SK-N-SH (cell line): ENCODE results near the gene SPTSSB. TPM values are rescaled to one million over a fixed set of nuclear protein-coding genes. Genes with fewer than 3 reads are reported as not detected.

Source experiments
- CTCF ChIA-PET: fragments of 300-600, 350-600 bp; formaldehyde crosslinking; extraction: SDS; loops from one replicate; lab custom pipeline; 2021; lab: Yijun Ruan, JAX
- POLR2A ChIA-PET: fragments of 350-600 bp; sonication (Branson Sonifier 250); formaldehyde crosslinking; extraction: SDS; loops from one replicate; lab custom pipeline; 2020; ENCODE audit warnings: antibody characterized with exemption, inconsistent platforms; lab: Yijun Ruan, JAX
- DNase-seq: peaks from one replicate; pipeline ENCODE4 v3.0.0; 2012
- H2AFZ ChIP-seq: fragments of 200-600 bp; sonication (generic); 2 replicates; pipeline ENCODE4 v1.8.1; 2016; ENCODE audit warnings: antibody characterized with exemption, mild to moderate bottlenecking, low read depth
- H3F3A ChIP-seq: fragments of 200-600 bp; sonication (generic); replicated peaks from 2 replicates; pipeline ENCODE3; 2016; ENCODE audit warnings: antibody characterized with exemption, mild to moderate bottlenecking; ENCODE audit not compliant: insufficient read depth
- H3K27ac ChIP-seq, 2 experiments: fragments of 200-500 bp in 1 of 2; fragments of 200-600 bp in 1 of 2; sonication (Bioruptor generic) in 1 of 2; sonication (generic), shearing (Covaris generic) in 1 of 2; 2 replicates each; pipeline versions ENCODE4 v1.5.1 to v1.6.1; 2014 to 2016; ENCODE audit warnings: low read depth in 2 of 2, inconsistent platforms in 1 of 2, low read length in 1 of 2, mild to moderate bottlenecking in 1 of 2, mixed read lengths in 1 of 2
- H3K27me3 ChIP-seq: fragments of 200-600 bp; sonication (generic), shearing (Covaris generic); 2 replicates; pipeline ENCODE4 v1.6.1; 2016; ENCODE audit warnings: mixed run types; ENCODE audit not compliant: insufficient read depth
- H3K36me3 ChIP-seq, 2 experiments: fragments of 200-500 bp in 1 of 2; fragments of 200-600 bp in 1 of 2; sonication (Bioruptor generic) in 1 of 2; sonication (generic) in 1 of 2; replicated peaks in 1 of 2; 2 replicates each; pipeline versions ENCODE3 to v1.5.1; 2014 to 2016; ENCODE audit warnings: low read length in 1 of 2, mild to moderate bottlenecking in 1 of 2; ENCODE audit not compliant: insufficient read depth in 2 of 2, control insufficient read depth in 1 of 2
- H3K4me1 ChIP-seq, 2 experiments: fragments of 200-500 bp in 1 of 2; fragments of 200-600 bp in 1 of 2; sonication (Bioruptor generic) in 1 of 2; sonication (generic), shearing (Covaris generic) in 1 of 2; 2 replicates each; pipeline versions ENCODE4 v1.5.1 to v1.6.1; 2014 to 2016; ENCODE audit warnings: low read depth in 1 of 2, low read length in 1 of 2, mixed run types in 1 of 2; ENCODE audit not compliant: insufficient read depth in 2 of 2, control insufficient read depth in 1 of 2
- H3K4me2 ChIP-seq: fragments of 200-600 bp; sonication (generic), shearing (Covaris generic); 2 replicates; pipeline ENCODE4 v1.6.1; 2017; ENCODE audit warnings: mixed run types
- H3K4me3 ChIP-seq, 2 experiments: fragments of 200-500 bp in 1 of 2; fragments of 200-600 bp in 1 of 2; sonication (Bioruptor generic) in 1 of 2; sonication (generic), shearing (Covaris generic) in 1 of 2; 2 replicates each; pipeline versions ENCODE4 v1.5.1 to v1.8.1; 2014 to 2016; ENCODE audit warnings: low read depth in 2 of 2, inconsistent platforms in 1 of 2, low read length in 1 of 2, mild to moderate bottlenecking in 1 of 2, mixed read lengths in 1 of 2, moderate library complexity in 1 of 2
- H3K79me2 ChIP-seq: fragments of 200-600 bp; sonication (generic); 2 replicates; pipeline ENCODE4 v1.8.1; 2017; ENCODE audit warnings: mild to moderate bottlenecking; ENCODE audit not compliant: insufficient read depth
- H3K9ac ChIP-seq: fragments of 200-600 bp; sonication (generic); 2 replicates; pipeline ENCODE4 v1.6.1; 2017; ENCODE audit warnings: mixed run types
- H3K9me2 ChIP-seq: fragments of 200-600 bp; sonication (generic); 2 replicates; pipeline ENCODE4 v1.6.1; 2017; ENCODE audit warnings: mixed run types
- H3K9me3 ChIP-seq: fragments of 200-600 bp; sonication (generic); 2 replicates; pipeline ENCODE4 v1.6.1; 2017; ENCODE audit warnings: mixed run types, mild to moderate bottlenecking, moderate library complexity
- H4K20me1 ChIP-seq: fragments of 200-600 bp; sonication (generic); 2 replicates; pipeline ENCODE4 v1.6.1; 2017; ENCODE audit warnings: mild to moderate bottlenecking, mixed run types; ENCODE audit not compliant: insufficient read depth
- CHD2 ChIP-seq: fragments of 150-350 bp; IDR thresholded peaks from 2 replicates; pipeline ENCODE4 v1.6.1; 2018; ENCODE audit warnings: low read length; ENCODE audit not compliant: partially characterized antibody
- FOXJ3 ChIP-seq: sonication (generic); formaldehyde crosslinking; IDR thresholded peaks from 2 replicates; pipeline ENCODE4 v1.5.1; 2020; ENCODE audit warnings: mild to moderate bottlenecking, missing genetic modification reagents
- FOXM1 ChIP-seq: IDR thresholded peaks from 2 replicates; pipeline ENCODE4 v1.4.0; 2012; ENCODE audit warnings: low read depth, mild to moderate bottlenecking
- GABPA ChIP-seq: IDR thresholded peaks from 2 replicates; pipeline ENCODE4 v1.4.0; 2012; ENCODE audit warnings: low read depth, mild to moderate bottlenecking
- IRF3 ChIP-seq: fragments of 150-350 bp; IDR thresholded peaks from 2 replicates; pipeline ENCODE4 v1.6.1; 2016; ENCODE audit warnings: mild to moderate bottlenecking, low read depth, low read length
- MAX ChIP-seq: IDR thresholded peaks from 2 replicates; pipeline ENCODE4 v1.4.0; 2012; ENCODE audit warnings: low read depth
- MXI1 ChIP-seq: IDR thresholded peaks from 2 replicates; pipeline ENCODE4 v1.6.1; 2012; ENCODE audit warnings: mild to moderate bottlenecking, low read depth, low read length, improper control_type of control experiment
- NFIC ChIP-seq: IDR thresholded peaks from 2 replicates; pipeline ENCODE4 v1.4.0; 2012; ENCODE audit warnings: borderline replicate concordance
- PBX3 ChIP-seq: IDR thresholded peaks from 2 replicates; pipeline ENCODE4; 2012
- RAD21 ChIP-seq: IDR thresholded peaks from 2 replicates; pipeline ENCODE4 v1.6.1; 2012; ENCODE audit warnings: mild to moderate bottlenecking, low read length
- REST ChIP-seq: IDR thresholded peaks from 2 replicates; pipeline ENCODE4 v1.6.1; 2012; ENCODE audit warnings: mild to moderate bottlenecking, low read depth, low read length, moderate library complexity
- RFX5 ChIP-seq: IDR thresholded peaks from 2 replicates; pipeline ENCODE4 v1.6.1; 2012; ENCODE audit warnings: mild to moderate bottlenecking, improper control_type of control experiment, low read length
- USF1 ChIP-seq: IDR thresholded peaks from 2 replicates; pipeline ENCODE4 v1.4.0; 2012; ENCODE audit warnings: low read depth, borderline replicate concordance
- USF2 ChIP-seq: fragments of 150-350 bp; IDR thresholded peaks from 2 replicates; pipeline ENCODE4 v1.6.1; 2017; ENCODE audit warnings: antibody characterized with exemption, low read length, low read depth, borderline replicate concordance
- ZBTB33 ChIP-seq: IDR thresholded peaks from 2 replicates; pipeline ENCODE4 v1.4.0; 2012; ENCODE audit warnings: low read depth, borderline replicate concordance
- WGBS: methylation state at CpG from one replicate; pipeline ENCODE4 v1.1.6; 2017; ENCODE audit warnings: low lambda C conversion rate; 5-methylcytosine and 5-hydroxymethylcytosine counted together
- polyA plus RNA-seq, 3 experiments: library from polyadenylated mRNA; depleted of rRNA; stranded (reverse); fragments of >200 nt; gene quantifications; 2 replicates each; pipeline ENCODE4 v1.2.3, GENCODE V29; 2012

SPTSSB gene
- polyA plus RNA-seq, 1 of the 3 experiments (the other 2 are of a cell fraction) = 0.07 TPM

- TF ChIP-seq IRF3 (no peak), MAX (no peak), USF1 (no peak)
These were observed 29.3 kb upstream of the SPTSSB start (continued) for GRCh38 chr3:161400650-161401049.

- H2AFZ ChIP-seq = no peak overlapping the region
- H3K27me3 ChIP-seq = no peaks in the 10 kb centered on the region
- 41% methylated on average over 6 of the region's 6 CpGs for WGBS
- H3K9me2 ChIP-seq = no peaks in the 10 kb centered on the region
- DNase-seq = no peak
- H3K27ac ChIP-seq = no peak overlapping the region
- TF ChIP-seq MXI1 (no peak), USF2 (no peak), CHD2 (no peak), NFIC (no peak), MAX (no peak), RAD21 (no peak), PBX3 (no peak), FOXJ3 (CRISPR knock-in tag) (no peak), IRF3 (no peak), ZBTB33 (no peak), REST (no peak), RFX5 (no peak), FOXM1 (no peak), GABPA (no peak)
- no peaks in the 10 kb centered on the region for H3F3A ChIP-seq
- no peaks in the 10 kb centered on the region for H4K20me1 ChIP-seq
- no peaks in the 10 kb centered on the region for H3K36me3 ChIP-seq
- no peaks in the 10 kb centered on the region for H3K79me2 ChIP-seq
- CTCF ChIA-PET = interaction anchor here (1.2 kb wide), 1 partner anchor 19 kb away, joined by 3 read pairs; no protein-coding TSS in a partner anchor
- POLR2A ChIA-PET = no interaction called here
- no peaks in the 10 kb centered on the region for H3K9me3 ChIP-seq
- no peak overlapping the region for H3K9ac ChIP-seq
- no peak overlapping the region for H3K4me3 ChIP-seq
- no peak overlapping the region for H3K4me2 ChIP-seq
- no peaks in the 10 kb centered on the region for H3K4me1 ChIP-seq
These were observed 24.0 kb upstream of the SPTSSB start for GRCh38 chr3:161395115-161396012.
